Tibial nerve (tissue), 4 donors: ENCODE data around the gene LZTFL1. TPM values are rescaled to one million over a fixed set of nuclear protein-coding genes. Genes with fewer than 3 reads are reported as not detected.

Experiments used
- DNase-seq, 2 donors: peaks; one replicate each; pipeline ENCODE4 v3.0.0-alpha.2; 2019; ENCODE audit warnings: low spot score in 2 of 2
- H3K27ac ChIP-seq, 4 donors: fragments of 200-600 bp; sonication (generic) in 3 of 4; one replicate each; pipeline ENCODE4 v1.5.1; 2017 to 2019; ENCODE audit warnings: mild to moderate bottlenecking in 1 of 4
- H3K27me3 ChIP-seq, 2 donors: fragments of 200-600 bp; sonication (generic) in 1 of 2; one replicate each; pipeline versions ENCODE4 v1.5.1 to v1.6.0; 2017 to 2019
- H3K36me3 ChIP-seq, 3 donors: fragments of 200-600 bp; sonication (generic); one replicate each; pipeline ENCODE4 v1.5.1; 2018 to 2019
- H3K4me1 ChIP-seq, 4 donors: fragments of 200-600 bp; sonication (generic) in 3 of 4; one replicate each; pipeline ENCODE4 v1.5.1; 2017 to 2019
- H3K4me3 ChIP-seq, 4 donors: fragments of 200-600 bp; sonication (generic) in 3 of 4; one replicate each; pipeline ENCODE4 v1.5.1; 2017 to 2019; ENCODE audit warnings: mild to moderate bottlenecking in 1 of 4, moderate library complexity in 1 of 4
- H3K9me3 ChIP-seq, 4 donors: fragments of 200-600 bp; sonication (generic) in 3 of 4; one replicate each; pipeline ENCODE4 v1.5.1; 2017 to 2019
- EP300 ChIP-seq, 2 donors: sonication (generic); formaldehyde crosslinking; IDR thresholded peaks; one replicate each; pipeline ENCODE4 v1.6.1; 2017; ENCODE audit warnings: antibody characterized with exemption in 2 of 2, mild to moderate bottlenecking in 1 of 2
- POLR2A ChIP-seq, 2 donors: fragments of 450-650 bp; IDR thresholded peaks; one replicate each; pipeline ENCODE4 v1.6.1; 2017; ENCODE audit warnings: antibody characterized with exemption in 2 of 2, mild to moderate bottlenecking in 2 of 2, moderate library complexity in 2 of 2
- WGBS, 2 donors: methylation state at CpG; one replicate each; pipeline ENCODE4 v1.1.5; 2018; 5-methylcytosine and 5-hydroxymethylcytosine counted together
- total RNA-seq, 4 donors: library from RNA; depleted of rRNA; stranded (reverse); fragments of >200 nt; gene quantifications; one replicate each; pipeline ENCODE4 v1.1.0, GENCODE V29; 2016
- TF ChIP-seq, protein P1 (sequence below), 5 experiments: fragments of 200-600 bp in 3 of 5; fragments of 450-650 bp in 2 of 5; sonication (generic) in 3 of 5; IDR thresholded peaks; one replicate each; pipeline ENCODE4 v1.5.1; 2016 to 2019; ENCODE audit warnings: antibody characterized with exemption in 5 of 5, mild to moderate bottlenecking in 3 of 5, moderate library complexity in 2 of 5

The LZTFL1 gene
- total RNA-seq, 4 donors from 2014 or later = 12.6 to 32.2 (median 21.3) TPM

- H3K36me3 ChIP-seq = no peaks in the 10 kb centered on the region
- no peak for TF ChIP-seq EP300 (IDR thresholded peaks at IDR 0.05)
- TF ChIP-seq, protein P1, sequence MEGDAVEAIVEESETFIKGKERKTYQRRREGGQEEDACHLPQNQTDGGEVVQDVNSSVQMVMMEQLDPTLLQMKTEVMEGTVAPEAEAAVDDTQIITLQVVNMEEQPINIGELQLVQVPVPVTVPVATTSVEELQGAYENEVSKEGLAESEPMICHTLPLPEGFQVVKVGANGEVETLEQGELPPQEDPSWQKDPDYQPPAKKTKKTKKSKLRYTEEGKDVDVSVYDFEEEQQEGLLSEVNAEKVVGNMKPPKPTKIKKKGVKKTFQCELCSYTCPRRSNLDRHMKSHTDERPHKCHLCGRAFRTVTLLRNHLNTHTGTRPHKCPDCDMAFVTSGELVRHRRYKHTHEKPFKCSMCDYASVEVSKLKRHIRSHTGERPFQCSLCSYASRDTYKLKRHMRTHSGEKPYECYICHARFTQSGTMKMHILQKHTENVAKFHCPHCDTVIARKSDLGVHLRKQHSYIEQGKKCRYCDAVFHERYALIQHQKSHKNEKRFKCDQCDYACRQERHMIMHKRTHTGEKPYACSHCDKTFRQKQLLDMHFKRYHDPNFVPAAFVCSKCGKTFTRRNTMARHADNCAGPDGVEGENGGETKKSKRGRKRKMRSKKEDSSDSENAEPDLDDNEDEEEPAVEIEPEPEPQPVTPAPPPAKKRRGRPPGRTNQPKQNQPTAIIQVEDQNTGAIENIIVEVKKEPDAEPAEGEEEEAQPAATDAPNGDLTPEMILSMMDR (IDR thresholded peaks at IDR 0.05) = no peak
- no peak for TF ChIP-seq POLR2A (IDR thresholded peaks at IDR 0.05)
- no peak overlapping the region for H3K4me3 ChIP-seq
- no peaks in the 10 kb centered on the region for H3K27me3 ChIP-seq
- no peak overlapping the region for H3K27ac ChIP-seq
- WGBS, 2 donors = 58 to 74% methylated on average over 3 of the region's 3 CpGs
- H3K4me1 ChIP-seq = no peaks in the 10 kb centered on the region
- DNase-seq = no peak
- H3K9me3 ChIP-seq = peaks cover 0 to 19% (median 6%) of the 10 kb centered on the region in 4 donors
Observed at GRCh38 chr3:45785605-45786150, 56.2 kb downstream of the LZTFL1 start.

- TF ChIP-seq, protein P1 (IDR thresholded peaks at IDR 0.05) = no peak
- TF ChIP-seq POLR2A (IDR thresholded peaks at IDR 0.05) = no peak
- TF ChIP-seq EP300 (IDR thresholded peaks at IDR 0.05) = no peak
- WGBS, 2 donors = 95 to 97% methylated on average over 3 of the region's 3 CpGs
- Histone ChIP-seq H3K36me3 (no peaks in the 10 kb centered on the region), H3K4me1 (no peaks in the 10 kb centered on the region), H3K27me3 (no peaks in the 10 kb centered on the region), H3K4me3 (no peak overlapping the region), H3K9me3 (peaks cover 0 to 5% (median under 1%) of the 10 kb centered on the region in 4 donors), H3K27ac (no peak overlapping the region)
- DNase-seq = no peak
Observed at GRCh38 chr3:45783667-45784066, 58.3 kb downstream of the LZTFL1 start.

- DNase-seq = no peak
- WGBS, 2 donors = 92 to 93% methylated on average over 3 of the region's 3 CpGs
- Histone ChIP-seq H3K27me3 (no peaks in the 10 kb centered on the region), H3K36me3 (no peaks in the 10 kb centered on the region), H3K4me1 (no peaks in the 10 kb centered on the region), H3K4me3 (no peak overlapping the region), H3K27ac (no peak overlapping the region), H3K9me3 (peaks cover 0 to 5% (median 0%) of the 10 kb centered on the region in 4 donors)
- TF ChIP-seq EP300 (IDR thresholded peaks at IDR 0.05) = no peak
- TF ChIP-seq POLR2A (IDR thresholded peaks at IDR 0.05) = no peak
- TF ChIP-seq, protein P1 (IDR thresholded peaks at IDR 0.05) = no peak
Observed at GRCh38 chr3:45782381-45782780, 59.5 kb downstream of the LZTFL1 start.

GRCh38 chr3:45781841-45782240, 60.1 kb downstream of the LZTFL1 start:
- no peak overlapping the region for H3K4me3 ChIP-seq
- H3K4me1 ChIP-seq = no peaks in the 10 kb centered on the region
- no peaks in the 10 kb centered on the region for H3K27me3 ChIP-seq
- TF ChIP-seq, protein P1 (IDR thresholded peaks at IDR 0.05) = no peak
- no peak for TF ChIP-seq EP300 (IDR thresholded peaks at IDR 0.05)
- no peak for TF ChIP-seq POLR2A (IDR thresholded peaks at IDR 0.05)
- no peaks in the 10 kb centered on the region for H3K36me3 ChIP-seq
- no peak for DNase-seq
- H3K9me3 ChIP-seq = peaks cover 0 to 5% (median 0%) of the 10 kb centered on the region in 4 donors
- 95% methylated on average over 11 to 12 of the region's 12 CpGs for WGBS, 2 donors
- H3K27ac ChIP-seq = no peak overlapping the region

DNA sequence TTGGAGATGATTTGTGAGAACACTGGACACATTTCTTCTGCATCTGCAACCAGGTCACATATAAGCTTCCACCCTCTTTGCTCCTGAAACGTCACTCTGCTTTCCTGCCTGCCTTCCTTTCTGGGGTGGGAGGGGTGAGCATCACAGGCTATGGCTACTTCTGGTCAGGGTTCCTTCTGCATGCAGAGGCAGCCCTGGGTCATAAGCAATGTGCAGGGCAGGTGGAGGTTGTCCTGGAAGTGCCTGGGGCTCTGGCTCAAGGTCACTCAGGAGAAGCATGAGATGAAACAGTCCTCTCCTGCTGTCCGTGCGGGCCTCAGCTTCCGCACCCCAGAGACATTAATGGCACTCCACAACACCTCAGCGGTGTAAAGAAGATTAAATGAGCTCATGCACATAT, 60.6 kb downstream of the LZTFL1 start:
- WGBS, 2 donors = 78 to 85% methylated on average over 5 of the region's 5 CpGs
- Histone ChIP-seq H3K27me3 (no peaks in the 10 kb centered on the region), H3K4me3 (no peak overlapping the region), H3K27ac (no peak overlapping the region), H3K36me3 (no peaks in the 10 kb centered on the region), H3K4me1 (no peaks in the 10 kb centered on the region), H3K9me3 (peaks cover 0 to 5% (median 0%) of the 10 kb centered on the region in 4 donors)
- no peak for DNase-seq
- no peak for TF ChIP-seq EP300 (IDR thresholded peaks at IDR 0.05)
- TF ChIP-seq, protein P1 (IDR thresholded peaks at IDR 0.05) = no peak
- no peak for TF ChIP-seq POLR2A (IDR thresholded peaks at IDR 0.05)
